Fibroblast of lung (primary cell): ENCODE measurements around the gene CRYBG2. TPM values are rescaled to one million over a fixed set of nuclear protein-coding genes. Genes with fewer than 3 reads are reported as not detected.

ENCODE experiments used
- DNase-seq, 2 donors: peaks; one replicate each; pipeline versions ENCODE4 v3.0.0 to v3.0.0-alpha.2; 2010; ENCODE audit warnings: low read depth in 2 of 2
- H2AFZ ChIP-seq: 2 replicates; pipeline ENCODE4 v1.5.1; 2012; ENCODE audit warnings: low read length, control low read depth, inconsistent platforms
- H3K27ac ChIP-seq: 2 replicates; pipeline ENCODE4 v1.5.1; 2011; ENCODE audit warnings: low read length, control low read depth; ENCODE audit not compliant: insufficient read depth
- H3K27me3 ChIP-seq: 2 replicates; pipeline ENCODE4 v1.5.1; 2011; ENCODE audit warnings: mild to moderate bottlenecking, low read length; ENCODE audit not compliant: control insufficient read depth, insufficient read depth
- H3K36me3 ChIP-seq: 2 replicates; pipeline ENCODE4 v1.5.1; 2011; ENCODE audit warnings: low read length; ENCODE audit not compliant: control insufficient read depth, insufficient read depth
- H3K4me1 ChIP-seq: 2 replicates; pipeline ENCODE4 v1.5.1; 2011; ENCODE audit warnings: low read length; ENCODE audit not compliant: control insufficient read depth, insufficient read depth; ENCODE audit errors: extremely low read depth
- H3K4me2 ChIP-seq: 2 replicates; pipeline ENCODE4 v1.5.1; 2011; ENCODE audit warnings: low read length, control low read depth; ENCODE audit not compliant: insufficient read depth; ENCODE audit errors: extremely low read depth
- H3K4me3 ChIP-seq, 4 experiments: fragments of 200-600 bp in 1 of 4; sonication (generic) in 1 of 4; replicated peaks in 1 of 4; 2 replicates each; pipeline ENCODE4 v1.5.1; 2011 to 2016; ENCODE audit warnings: low read length in 4 of 4, low read depth in 3 of 4, mild to moderate bottlenecking in 3 of 4, control low read depth in 2 of 4, inconsistent platforms in 1 of 4, mixed read lengths in 1 of 4; ENCODE audit not compliant: insufficient read depth in 1 of 4; ENCODE audit errors: control extremely low read depth in 1 of 4
- H3K79me2 ChIP-seq: 2 replicates; pipeline ENCODE4 v1.5.1; 2012; ENCODE audit warnings: mild to moderate bottlenecking, low read length, inconsistent platforms; ENCODE audit not compliant: control insufficient read depth, insufficient read depth
- H3K9ac ChIP-seq: 2 replicates; pipeline ENCODE4 v1.5.1; 2011; ENCODE audit warnings: mild to moderate bottlenecking, low read length, control low read depth; ENCODE audit not compliant: insufficient read depth
- H3K9me3 ChIP-seq: 2 replicates; pipeline ENCODE4 v1.5.1; 2012; ENCODE audit warnings: low read depth, low read length; ENCODE audit not compliant: control insufficient read depth, insufficient read depth
- H4K20me1 ChIP-seq: 2 replicates; pipeline ENCODE4 v1.5.1; 2011; ENCODE audit warnings: low read length; ENCODE audit not compliant: control insufficient read depth, insufficient read depth; ENCODE audit errors: extremely low read depth
- CTCF ChIP-seq, 2 donors: IDR thresholded peaks in 1 of 2; conservative IDR thresholded peaks in 1 of 2; 1 replicate in 1 of 2; 2 replicates in 1 of 2; pipeline ENCODE4 v1.5.1; 2011 to 2012; ENCODE audit warnings: low read length in 2 of 2, control low read depth in 1 of 2, inconsistent platforms in 1 of 2, low read depth in 1 of 2, mild to moderate bottlenecking in 1 of 2
- EZH2 ChIP-seq: IDR thresholded peaks from 2 replicates; pipeline ENCODE4 v1.5.1; 2012; ENCODE audit warnings: low read length, control low read depth, mild to moderate bottlenecking; ENCODE audit errors: missing control alignments
- polyA plus RNA-seq, 2 donors: library from polyadenylated mRNA; depleted of rRNA in 1 of 2; stranded (reverse) in 1 of 2; unstranded in 1 of 2; fragments of >200 nt; gene quantifications; 2 replicates each; pipeline ENCODE4 v1.2.1, GENCODE V29; 2011 to 2012; ENCODE audit warnings: missing spikeins in 1 of 2
- total RNA-seq: library from RNA; depleted of rRNA; stranded (reverse); fragments of >200 nt; gene quantifications from 2 replicates; pipeline ENCODE4 v1.2.1, GENCODE V29; 2014

CRYBG2 gene
- total and polyA plus RNA-seq, 2 donors (not counting 1 experiment from before 2014, with no cell fraction given): not detected

- H3K27ac ChIP-seq: no peak overlapping the region
- no peak overlapping the region for H2AFZ ChIP-seq
- DNase-seq: peak in 1 of 2 donors; percentile 71
- peaks cover 10% of the 10 kb centered on the region for H3K27me3 ChIP-seq
- H3K79me2 ChIP-seq: no peaks in the 10 kb centered on the region
- TF ChIP-seq EZH2 (no peak), CTCF (conservative IDR thresholded peaks at IDR 0.05 in 1 of 2, IDR thresholded peaks at IDR 0.05 in 1 of 2; ENCODE audit: low read depth in 1 of 2, low read length in 2 of 2) (no peak)
- H3K9ac ChIP-seq: no peak overlapping the region
- no peak overlapping the region for H3K4me3 ChIP-seq
- H3K4me1 ChIP-seq: no peaks in the 10 kb centered on the region
- no peaks in the 10 kb centered on the region for H3K9me3 ChIP-seq
- H3K36me3 ChIP-seq: no peaks in the 10 kb centered on the region
- H3K4me2 ChIP-seq: no peak overlapping the region
- no peaks in the 10 kb centered on the region for H4K20me1 ChIP-seq
Measured at GRCh38 chr1:26351590-26352337, 2.2 kb downstream of the CRYBG2 start.

GRCh38 chr1:26350701-26351589 is 3.0 kb downstream of the CRYBG2 start:
- no peak overlapping the region for H3K4me2 ChIP-seq
- no peak overlapping the region for H3K4me3 ChIP-seq
- no peak overlapping the region for H3K27ac ChIP-seq
- no peaks in the 10 kb centered on the region for H3K79me2 ChIP-seq
- no peak overlapping the region for H2AFZ ChIP-seq
- H4K20me1 ChIP-seq: no peaks in the 10 kb centered on the region
- peaks cover 6% of the 10 kb centered on the region for H3K27me3 ChIP-seq
- H3K9me3 ChIP-seq: no peaks in the 10 kb centered on the region
- peak in 1 of 2 donors; percentile 27 for DNase-seq
- no peak for TF ChIP-seq EZH2
- TF ChIP-seq CTCF (conservative IDR thresholded peaks at IDR 0.05 in 1 of 2, IDR thresholded peaks at IDR 0.05 in 1 of 2; ENCODE audit: low read depth in 1 of 2, low read length in 2 of 2): no peak
- no peaks in the 10 kb centered on the region for H3K36me3 ChIP-seq
- H3K9ac ChIP-seq: no peak overlapping the region
- no peaks in the 10 kb centered on the region for H3K4me1 ChIP-seq

DNA sequence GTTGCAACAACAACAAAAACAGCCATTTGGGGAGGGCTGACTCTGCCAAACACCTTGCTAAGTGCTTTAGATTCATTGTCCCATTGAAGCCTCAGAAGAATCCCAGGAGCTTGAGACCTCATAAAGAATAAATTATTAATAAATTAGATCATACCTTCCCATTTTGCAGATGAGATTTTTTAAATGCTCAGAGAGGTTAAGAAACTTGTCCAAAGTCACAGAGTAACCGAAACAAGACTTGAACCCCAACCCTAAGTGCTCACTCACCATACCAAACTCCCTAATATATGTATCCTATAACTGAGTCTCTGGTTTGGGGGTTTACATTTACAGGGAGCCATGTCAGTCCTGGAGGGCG is 3.6 kb downstream of the CRYBG2 start:
- Histone ChIP-seq H3K36me3 (no peaks in the 10 kb centered on the region), H3K27ac (no peak overlapping the region), H3K79me2 (no peaks in the 10 kb centered on the region), H3K4me2 (no peak overlapping the region), H3K4me1 (no peaks in the 10 kb centered on the region), H4K20me1 (no peaks in the 10 kb centered on the region), H3K9me3 (no peaks in the 10 kb centered on the region), H3K9ac (no peak overlapping the region), H2AFZ (no peak overlapping the region), H3K27me3 (no peaks in the 10 kb centered on the region), H3K4me3 (no peak overlapping the region)
- TF ChIP-seq CTCF (conservative IDR thresholded peaks at IDR 0.05 in 1 of 2, IDR thresholded peaks at IDR 0.05 in 1 of 2; ENCODE audit: low read depth in 1 of 2, low read length in 2 of 2): no peak
- TF ChIP-seq EZH2: no peak
- no peak for DNase-seq
